DMS53 (cell line): ENCODE results near the gene STX4.

Experiments
- DNase-seq: peaks from one replicate; lab custom pipeline; 2025; lab: John Stamatoyannopoulos, UW

STX4 gene

GRCh38 chr16:31083556-31083955 lies 50.2 kb downstream of the STX4 start:
- no peak for DNase-seq

DNA sequence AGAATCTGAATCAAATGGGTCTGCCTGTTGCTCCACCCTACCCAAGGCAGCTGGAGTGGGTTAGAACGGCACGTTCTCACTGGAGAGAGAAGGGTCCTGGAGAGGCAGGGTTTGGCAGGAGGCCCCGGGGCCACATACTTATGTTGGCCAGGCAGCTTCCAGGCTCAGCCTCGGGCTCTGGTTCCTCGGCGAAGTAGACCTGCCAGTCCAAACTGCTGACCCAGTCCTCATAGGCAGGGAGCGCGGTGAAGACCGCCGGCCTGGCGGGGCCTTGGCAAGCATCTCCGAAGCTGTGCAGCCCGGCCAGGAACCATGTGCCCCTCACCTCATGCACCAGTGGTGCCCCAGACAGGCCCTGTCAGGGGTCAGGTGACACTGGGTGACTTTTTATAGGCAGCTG lies 50.6 kb downstream of the STX4 start:
- DNase-seq = no peak

GRCh38 chr16:31084584-31085302 lies 51.4 kb downstream of the STX4 start:
- no peak for DNase-seq

DNA sequence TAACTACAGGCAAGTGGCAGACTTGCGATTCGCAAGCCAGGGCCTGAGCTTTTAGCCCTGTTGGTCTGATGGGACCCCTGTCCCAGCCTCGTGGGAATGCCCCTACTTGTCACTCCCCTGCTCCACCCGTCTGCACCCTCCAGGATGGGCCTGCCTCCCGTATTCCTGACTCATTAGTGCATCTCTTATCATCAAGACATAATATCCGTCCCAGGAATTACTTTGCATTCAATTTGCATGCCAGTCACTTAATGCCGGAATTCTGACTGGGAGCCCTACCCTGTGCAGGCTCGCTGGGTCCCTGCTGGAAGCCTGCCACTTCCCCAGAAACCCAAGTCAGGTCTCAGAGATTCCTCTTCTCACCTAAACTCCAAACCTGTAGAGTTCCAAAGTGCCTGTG lies 52.1 kb downstream of the STX4 start:
- DNase-seq = no peak

DNA sequence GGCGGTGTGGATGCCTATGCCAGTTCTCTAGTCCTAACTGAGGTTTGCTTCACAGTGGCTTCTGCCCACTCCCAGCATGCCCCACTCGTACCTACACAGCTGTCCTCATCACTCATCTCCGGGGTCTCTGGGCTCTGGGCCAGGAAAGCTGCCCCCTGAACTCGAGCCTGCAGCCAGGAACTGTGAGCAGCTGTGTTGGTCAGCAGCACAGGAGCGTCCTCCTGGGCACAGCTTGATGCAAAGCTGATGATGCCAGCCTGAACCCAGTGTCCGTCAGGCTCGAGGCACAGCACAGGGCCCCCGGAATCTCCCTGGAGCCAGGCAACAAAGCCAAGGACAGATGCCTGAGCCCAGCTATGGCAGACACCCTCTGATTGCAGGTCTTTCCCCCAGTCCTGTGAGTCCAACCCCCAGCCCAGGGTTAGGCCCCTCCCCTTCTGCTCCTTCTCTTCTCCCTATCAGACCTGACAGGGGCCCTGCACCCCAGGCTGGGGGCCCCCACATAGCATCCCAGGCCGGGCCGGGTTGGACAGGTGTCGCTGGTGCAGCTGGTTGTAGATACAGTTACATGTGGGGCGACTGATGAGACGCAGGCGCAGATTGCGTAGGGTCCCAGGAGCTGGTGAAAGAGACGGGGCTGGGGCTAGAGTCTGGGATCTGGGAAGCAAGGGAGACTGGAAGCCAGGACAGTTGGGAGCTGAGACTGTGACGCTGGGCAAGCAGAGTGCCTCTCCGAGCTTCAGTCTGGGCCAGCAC lies 52.7 kb downstream of the STX4 start:
- no peak for DNase-seq

- DNase-seq = no peak
Observed at GRCh38 chr16:31086629-31086906, 53.2 kb downstream of the STX4 start.

DNA sequence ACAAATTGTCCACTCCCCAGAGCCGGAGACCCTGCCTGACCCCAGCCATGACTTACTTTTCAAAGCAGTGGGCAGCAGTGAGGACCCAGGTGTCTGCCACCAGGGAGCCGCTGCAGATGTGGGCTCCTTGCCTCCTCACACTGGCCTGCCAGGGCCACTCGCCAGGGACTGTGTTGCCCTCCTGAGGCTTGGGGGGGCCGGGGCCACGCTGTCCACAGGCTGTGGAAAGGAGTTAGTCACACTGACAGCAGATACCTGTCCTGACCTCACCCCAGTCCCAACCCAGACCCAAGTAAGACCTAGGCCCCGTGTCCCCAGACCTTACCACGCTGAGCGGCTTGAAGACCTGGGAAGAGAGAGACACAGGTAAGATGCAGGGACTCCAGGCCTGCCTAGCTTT lies 54.1 kb downstream of the STX4 start:
- DNase-seq = no peak

DNA sequence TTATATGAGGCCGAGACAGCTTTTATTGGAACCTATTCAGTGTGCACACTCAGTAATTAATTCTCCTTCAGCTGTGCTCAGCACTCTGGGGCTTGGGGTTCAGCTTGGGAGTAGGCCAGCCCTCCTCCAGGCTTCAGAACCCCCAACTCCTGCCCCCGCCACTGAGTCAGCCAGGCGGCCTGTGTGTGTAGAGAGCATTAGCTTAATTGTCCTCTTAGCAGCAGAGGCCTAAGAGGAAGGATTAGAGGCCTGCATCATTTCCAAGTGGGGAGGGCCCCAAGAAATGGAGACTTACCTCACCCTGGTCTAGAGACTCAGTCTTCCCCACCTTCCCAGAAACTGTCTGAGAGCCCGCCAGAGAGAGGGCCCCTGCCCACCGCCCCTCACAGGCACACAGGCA lies 54.6 kb downstream of the STX4 start:
- DNase-seq = peak; percentile 24

- peak; percentile 85 for DNase-seq
Observed at GRCh38 chr16:31088459-31089183, 55.3 kb downstream of the STX4 start, which contains the start of gene PRSS53. Gene PRSS53, minus strand, starts transcription at chr16:31088943. Its CDS starts 134 bp downstream, at chr16:31088809.

GRCh38 chr16:31089199-31089598 lies 55.8 kb downstream of the STX4 start:
- no peak for DNase-seq
